Esophagus squamous epithelium (tissue), 5 donors: Measurements from ENCODE around the gene ULBP1. TPM values are rescaled to one million over a fixed set of nuclear protein-coding genes. Genes with fewer than 3 reads are reported as not detected.
A peak's percentile ranks its signal among the peaks of the same experiment; 100 is the strongest.

ENCODE experiments used
- DNase-seq: peaks from one replicate; lab custom pipeline; 2025; lab: John Stamatoyannopoulos, UW
- H3K27ac ChIP-seq, 4 donors: fragments of 200-600 bp; sonication (generic); one replicate each; pipeline ENCODE4 v1.5.1; 2016 to 2019; ENCODE audit warnings: mild to moderate bottlenecking in 1 of 4
- H3K27me3 ChIP-seq, 4 donors: fragments of 200-600 bp; sonication (generic); 1 replicate in 3 of 4; 2 replicates in 1 of 4; pipeline versions ENCODE4 v1.5.1 to v1.6.0; 2017 to 2021; ENCODE audit warnings: antibody characterized with exemption in 1 of 4
- H3K36me3 ChIP-seq, 3 donors: fragments of 200-600 bp; sonication (generic); one replicate each; pipeline ENCODE4 v1.5.1; 2016 to 2019
- H3K4me1 ChIP-seq, 3 donors: fragments of 200-600 bp; sonication (generic); one replicate each; pipeline ENCODE4 v1.5.1; 2017 to 2019
- H3K4me3 ChIP-seq, 4 donors: fragments of 200-600 bp; sonication (generic); 1 replicate in 3 of 4; 2 replicates in 1 of 4; pipeline ENCODE4 v1.5.1; 2016 to 2019; ENCODE audit warnings: mild to moderate bottlenecking in 2 of 4, moderate library complexity in 1 of 4
- H3K9me3 ChIP-seq, 3 donors: fragments of 200-600 bp; sonication (generic); one replicate each; pipeline ENCODE4 v1.5.1; 2016 to 2019
- CTCF ChIP-seq, 6 experiments: fragments of 450-650 bp in 4 of 6; fragments of 200-600 bp in 2 of 6; sonication (generic) in 2 of 6; IDR thresholded peaks; one replicate each; pipeline ENCODE4 v1.5.1; 2016 to 2019; ENCODE audit warnings: antibody characterized with exemption in 6 of 6, mild to moderate bottlenecking in 4 of 6, moderate library complexity in 4 of 6
- POLR2A ChIP-seq, 4 donors: fragments of 450-650 bp; IDR thresholded peaks; one replicate each; pipeline ENCODE4 v1.6.1; 2017; ENCODE audit warnings: antibody characterized with exemption in 4 of 4, mild to moderate bottlenecking in 4 of 4, moderate library complexity in 3 of 4
- WGBS, 2 donors: methylation state at CpG; one replicate each; pipeline ENCODE4 v1.1.5; 2018; 5-methylcytosine and 5-hydroxymethylcytosine counted together
- intact Hi-C: fragments of 100-400 bp; cut with DNase I; formaldehyde crosslinking; loops from one replicate; pipeline ENCODE4 v1.15.0; 2022
- total RNA-seq, 4 donors: library from RNA; depleted of rRNA; stranded (reverse); fragments of >200 nt; gene quantifications; one replicate each; pipeline ENCODE4 v1.1.0, GENCODE V29; 2016
- donor health status: DM: yes; HTN: yes; CAD: no.

ULBP1 gene
- total RNA-seq, 4 donors from 2014 or later, result 0.26 to 0.27 TPM; not detected in 2

DNA sequence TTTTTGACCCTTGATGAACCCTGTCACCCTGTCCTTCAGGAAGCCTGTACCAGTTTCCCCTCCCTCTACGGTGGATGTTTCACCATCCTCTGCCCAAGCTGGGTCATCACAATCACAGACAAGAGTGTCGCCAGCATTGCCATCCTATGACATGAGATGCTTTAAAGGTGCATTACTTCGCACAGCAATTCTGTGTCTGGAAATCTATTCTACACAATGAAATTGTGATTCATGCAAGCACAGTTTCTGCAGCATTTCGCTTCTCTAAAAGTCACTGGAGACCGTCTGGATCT is 24.4 kb upstream of the ULBP1 start:
- WGBS, 2 donors, result 36 to 55% methylated on average over 5 of the region's 5 CpGs
- Histone ChIP-seq H3K27ac (no peak overlapping the region), H3K36me3 (no peaks in the 10 kb centered on the region), H3K27me3 (peaks cover 8 to 88% (median 36%) of the 10 kb centered on the region in 4 donors), H3K4me3 (no peak overlapping the region), H3K9me3 (no peaks in the 10 kb centered on the region), H3K4me1 (peaks cover 20 to 40% (median 24%) of the 10 kb centered on the region in 3 donors)
- no peak for DNase-seq
- TF ChIP-seq CTCF (IDR thresholded peaks at IDR 0.05) (no peak), POLR2A (IDR thresholded peaks at IDR 0.05) (no peak)
- intact Hi-C loops, result loop anchor here (5.0 to 10.0 kb wide), 2 partner anchors 78 to 465 kb away; no protein-coding TSS in a partner anchor

DNA sequence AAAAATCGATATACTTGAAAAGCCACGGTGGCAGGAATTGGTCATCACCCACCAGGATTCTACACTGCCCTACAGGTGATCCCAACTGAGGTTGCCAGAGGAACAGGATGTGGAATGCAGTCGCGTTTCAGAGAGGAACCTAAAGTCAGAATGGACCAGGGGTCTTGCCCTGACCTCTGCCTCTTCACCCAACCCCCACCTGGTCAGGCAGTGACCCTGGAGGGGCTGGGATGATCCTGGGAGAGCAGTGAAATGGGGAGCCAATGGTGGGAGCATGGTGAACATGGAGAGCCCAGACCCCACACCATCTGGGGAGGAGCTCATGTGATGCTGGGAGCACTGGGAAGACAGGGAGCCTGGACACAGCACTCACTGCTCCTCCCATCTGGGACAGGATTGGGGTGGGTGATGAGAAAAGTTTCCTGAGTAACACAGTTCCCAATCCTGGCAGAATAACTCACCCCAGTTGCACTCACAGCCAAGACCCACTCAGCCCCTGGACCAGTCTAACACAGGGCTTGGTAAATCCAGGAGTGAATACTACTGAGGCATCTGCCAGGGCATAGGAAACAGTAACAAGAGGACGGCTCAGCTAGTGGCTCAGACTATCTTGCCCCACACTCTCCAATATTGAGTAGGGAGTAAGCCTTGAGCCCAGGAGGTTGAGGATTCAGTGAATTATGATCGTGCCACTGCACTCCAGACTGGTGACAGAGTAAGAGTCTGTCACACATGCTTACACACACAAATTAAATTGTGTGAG is 23.7 kb upstream of the ULBP1 start:
- Histone ChIP-seq H3K4me3 (no peak overlapping the region), H3K36me3 (no peaks in the 10 kb centered on the region), H3K4me1 (peaks cover 20 to 40% (median 24%) of the 10 kb centered on the region in 3 donors), H3K27ac (no peak overlapping the region), H3K9me3 (no peaks in the 10 kb centered on the region), H3K27me3 (peaks cover 8 to 80% (median 36%) of the 10 kb centered on the region in 4 donors)
- WGBS, 2 donors, result 21 to 22% methylated on average over 4 to 5 of the region's 6 CpGs
- intact Hi-C loops, result loop anchor here (5.0 to 10.0 kb wide), 2 partner anchors 77 to 465 kb away; no protein-coding TSS in a partner anchor
- TF ChIP-seq POLR2A (IDR thresholded peaks at IDR 0.05), result no peak
- TF ChIP-seq CTCF (IDR thresholded peaks at IDR 0.05), result no peak
- no peak for DNase-seq

GRCh38 chr6:149940672-149940982 is 23.1 kb upstream of the ULBP1 start:
- no peak overlapping the region for H3K4me3 ChIP-seq
- peaks cover 20 to 40% (median 24%) of the 10 kb centered on the region in 3 donors for H3K4me1 ChIP-seq
- no peaks in the 10 kb centered on the region for H3K36me3 ChIP-seq
- no peak overlapping the region for H3K27ac ChIP-seq
- DNase-seq, result no peak
- no peak for TF ChIP-seq POLR2A (IDR thresholded peaks at IDR 0.05)
- TF ChIP-seq CTCF (IDR thresholded peaks at IDR 0.05), result no peak
- 41 to 43% methylated on average over 3 to 6 of the region's 6 CpGs for WGBS, 2 donors
- no peaks in the 10 kb centered on the region for H3K9me3 ChIP-seq
- peaks cover 8 to 74% (median 35%) of the 10 kb centered on the region in 4 donors for H3K27me3 ChIP-seq
- intact Hi-C loops, result no loop called here

- TF ChIP-seq CTCF (IDR thresholded peaks at IDR 0.05), result no peak
- TF ChIP-seq POLR2A (IDR thresholded peaks at IDR 0.05), result peak in 1 of 4 donors; percentile 55
- WGBS, 2 donors, result 2% methylated on average over 19 to 24 of the region's 62 CpGs
- Histone ChIP-seq H3K27ac (peak within 1 kb of the TSS; percentile 43 to 72 (median 52)), H3K36me3 (no peaks in the 10 kb centered on the region), H3K27me3 (peaks cover 8 to 62% (median 30%) of the 10 kb centered on the region in 4 donors), H3K4me1 (peaks cover 20 to 40% (median 24%) of the 10 kb centered on the region in 3 donors), H3K9me3 (no peaks in the 10 kb centered on the region), H3K4me3 (peak within 1 kb of the TSS; percentile 26 to 67 (median 53))
- intact Hi-C loops, result no loop called here
- peak; percentile 18 for DNase-seq
Observed at GRCh38 chr6:149941583-149942460, 21.9 kb upstream of the ULBP1 start, which contains the start of gene ULBP2. TSS of gene ULBP2 (plus strand) at chr6:149942014. CDS start at chr6:149942073, 59 bp downstream.
